Suprapubic skin (tissue), 4 donors: ENCODE measurements around the gene KIAA0408.

Experiments used
- POLR2A ChIP-seq, 2 donors: fragments of 450-650 bp; IDR thresholded peaks; one replicate each; pipeline ENCODE4 v1.6.1; 2017; ENCODE audit warnings: antibody characterized with exemption in 2 of 2, mild to moderate bottlenecking in 2 of 2, moderate library complexity in 2 of 2
- POLR2AphosphoS5 ChIP-seq, 3 donors: sonication (generic); formaldehyde crosslinking; IDR thresholded peaks; one replicate each; pipeline ENCODE4 v1.6.1; 2017; ENCODE audit warnings: antibody characterized with exemption in 3 of 3

DNA sequence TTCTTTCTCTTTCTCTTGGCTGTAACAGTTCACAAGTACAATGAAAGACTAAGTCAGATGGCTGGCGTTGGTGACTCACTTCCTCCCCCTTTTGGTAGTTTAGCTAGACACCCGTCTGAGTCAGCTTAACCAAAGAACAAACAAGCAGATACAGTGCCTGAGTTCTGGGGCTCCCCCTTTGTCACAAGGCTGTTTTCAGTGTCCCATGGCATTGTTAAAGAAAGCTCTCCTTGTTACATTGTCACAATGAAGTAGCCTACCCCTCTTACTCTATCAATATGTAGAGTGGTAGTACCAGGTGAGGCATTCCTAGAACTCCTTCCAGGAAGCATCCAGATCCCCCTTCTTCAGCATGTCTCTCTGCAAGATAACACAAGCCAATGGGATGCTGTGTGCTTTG, 38.6 kb downstream of the KIAA0408 start:
- TF ChIP-seq POLR2AphosphoS5 (IDR thresholded peaks at IDR 0.05) = no peak
- TF ChIP-seq POLR2A (IDR thresholded peaks at IDR 0.05) = no peak
